Neural cell (in vitro differentiated cells): ENCODE results near the gene THADA. TPM values are rescaled to one million over a fixed set of nuclear protein-coding genes. Genes with fewer than 3 reads are reported as not detected.

ENCODE experiments used
- H2AFZ ChIP-seq: fragments of 200-600, 300-800 bp; sonication (generic), shearing (Covaris generic); 2 replicates; pipeline ENCODE4 v1.6.0; 2014; ENCODE audit warnings: low read depth, mild to moderate bottlenecking, antibody characterized with exemption, low read length, moderate library complexity
- H3F3A ChIP-seq: fragments of 200-600 bp; shearing (Covaris generic); 2 replicates; pipeline ENCODE4 v1.6.1; 2016; ENCODE audit warnings: mild to moderate bottlenecking, moderate library complexity, mixed read lengths, antibody characterized with exemption, low read length; ENCODE audit not compliant: insufficient read depth, poor library complexity, severe bottlenecking
- H3K27ac ChIP-seq: fragments of 200-600, 300-800 bp; sonication (generic), shearing (Covaris generic); 2 replicates; pipeline ENCODE4 v1.5.1; 2014; ENCODE audit warnings: mild to moderate bottlenecking, low read length, moderate library complexity
- H3K27me3 ChIP-seq: fragments of 300-800, 200-600 bp; sonication (generic), shearing (Covaris generic); 2 replicates; pipeline ENCODE4 v1.6.0; 2014; ENCODE audit warnings: mild to moderate bottlenecking, low read depth, low read length, moderate library complexity; ENCODE audit not compliant: insufficient read depth
- H3K36me3 ChIP-seq: fragments of 300-800, 200-600 bp; sonication (generic), shearing (Covaris generic); 2 replicates; pipeline ENCODE4 v1.5.1; 2014; ENCODE audit warnings: mild to moderate bottlenecking, antibody characterized with exemption, low read length, moderate library complexity; ENCODE audit not compliant: insufficient read depth
- H3K4me2 ChIP-seq: fragments of 300-800, 200-600 bp; sonication (generic), shearing (Covaris generic); 2 replicates; pipeline ENCODE4 v1.6.0; 2014; ENCODE audit warnings: mild to moderate bottlenecking, low read length
- H3K4me3 ChIP-seq: fragments of 300-800, 200-600 bp; sonication (generic), shearing (Covaris generic); 2 replicates; pipeline ENCODE4 v1.5.1; 2014; ENCODE audit warnings: mild to moderate bottlenecking, low read length, moderate library complexity
- H3K79me2 ChIP-seq: fragments of 200-600 bp; shearing (Covaris generic); replicated peaks from 2 replicates; pipeline ENCODE4 v1.6.0; 2014; ENCODE audit warnings: mild to moderate bottlenecking, low read length, moderate library complexity; ENCODE audit not compliant: insufficient read depth
- H3K9ac ChIP-seq: fragments of 300-800, 200-600 bp; sonication (generic), shearing (Covaris generic); 2 replicates; pipeline ENCODE4 v1.6.1; 2016; ENCODE audit warnings: mild to moderate bottlenecking, low read length, mixed read lengths
- H3K9me2 ChIP-seq: fragments of 200-600 bp; shearing (Covaris generic); 2 replicates; pipeline ENCODE4 v1.6.1; 2016; ENCODE audit warnings: mild to moderate bottlenecking, low read length, mixed read lengths; ENCODE audit not compliant: insufficient read depth
- H3K9me3 ChIP-seq: fragments of 200-600, 300-800 bp; sonication (generic), shearing (Covaris generic); 2 replicates; pipeline ENCODE4 v1.6.1; 2016; ENCODE audit warnings: mild to moderate bottlenecking, mixed run types, low read length, moderate library complexity, mixed read lengths
- H4K20me1 ChIP-seq: fragments of 200-600 bp; shearing (Covaris generic); 2 replicates; pipeline ENCODE4 v1.6.1; 2016; ENCODE audit warnings: mild to moderate bottlenecking, mixed run types; ENCODE audit not compliant: insufficient read depth
- EP300 ChIP-seq: fragments of 450-650 bp; conservative IDR thresholded peaks from 2 replicates; pipeline ENCODE4 v1.6.1; 2014; ENCODE audit warnings: antibody characterized with exemption, mild to moderate bottlenecking, moderate library complexity; ENCODE audit not compliant: poor library complexity, severe bottlenecking
- EZH2 ChIP-seq: fragments of 200-600, 300-800 bp; shearing (Covaris generic), sonication (generic); IDR thresholded peaks from 2 replicates; pipeline ENCODE4 v1.6.1; 2014; ENCODE audit warnings: antibody characterized with exemption, low read length, borderline replicate concordance, mild to moderate bottlenecking; ENCODE audit not compliant: insufficient read depth, poor library complexity, severe bottlenecking
- MXI1 ChIP-seq: fragments of 450-650 bp; conservative IDR thresholded peaks from 2 replicates; pipeline ENCODE4 v1.6.1; 2014; ENCODE audit warnings: antibody characterized with exemption, mild to moderate bottlenecking; ENCODE audit not compliant: poor library complexity, severe bottlenecking
- POLR2AphosphoS5 ChIP-seq: IDR thresholded peaks from 2 replicates; pipeline ENCODE4 v1.6.1; 2012
- RAD21 ChIP-seq: fragments of 450-650 bp; conservative IDR thresholded peaks from 2 replicates; pipeline ENCODE4 v1.6.1; 2014; ENCODE audit warnings: antibody characterized with exemption, mild to moderate bottlenecking, moderate library complexity
- SMC3 ChIP-seq: fragments of 450-650 bp; conservative IDR thresholded peaks from 2 replicates; pipeline ENCODE4 v1.6.1; 2014; ENCODE audit warnings: antibody characterized with exemption, mild to moderate bottlenecking, moderate library complexity; ENCODE audit not compliant: poor library complexity
- TAF1 ChIP-seq: IDR thresholded peaks from 2 replicates; pipeline ENCODE4 v1.6.1; 2012; ENCODE audit warnings: low read depth
- polyA plus RNA-seq: library from polyadenylated mRNA; depleted of rRNA; stranded (reverse); fragments of >200 nt; gene quantifications from 2 replicates; pipeline ENCODE4 v1.2.3, GENCODE V29; 2014
- TF ChIP-seq, protein P1 (sequence below): fragments of 450-650 bp; IDR thresholded peaks from 2 replicates; pipeline ENCODE4 v1.5.1; 2014; ENCODE audit warnings: antibody characterized with exemption, mild to moderate bottlenecking, moderate library complexity; ENCODE audit not compliant: poor library complexity, severe bottlenecking
- TF ChIP-seq, protein P2 (sequence below): IDR thresholded peaks from 2 replicates; pipeline ENCODE4 v1.6.1; 2012; ENCODE audit warnings: borderline replicate concordance

THADA gene
- polyA plus RNA-seq, 1 donor from 2014 or later: 8.5 TPM

DNA sequence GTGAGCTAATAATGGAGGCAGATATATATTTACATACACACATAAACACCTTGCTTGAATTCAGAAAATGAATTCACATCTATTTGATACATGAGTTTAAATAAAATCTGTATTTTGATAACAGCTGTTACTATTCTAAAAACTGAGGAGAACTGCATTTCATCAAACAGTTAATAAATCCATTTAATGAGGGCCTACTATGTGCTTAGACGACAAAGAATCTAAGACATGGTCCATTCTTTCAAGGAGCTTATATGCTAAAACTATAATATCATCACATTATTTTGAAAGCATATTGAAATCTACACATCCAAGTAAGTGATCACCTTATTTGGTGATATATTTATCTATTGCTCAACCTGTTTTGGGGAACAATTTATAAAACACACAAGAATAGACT lies 278.6 kb downstream of the THADA start:
- H2AFZ ChIP-seq: no peak overlapping the region
- H3K4me3 ChIP-seq: no peak overlapping the region
- no peaks in the 10 kb centered on the region for H3K9me2 ChIP-seq
- no peak overlapping the region for H3K9ac ChIP-seq
- no peaks in the 10 kb centered on the region for H3F3A ChIP-seq
- no peaks in the 10 kb centered on the region for H4K20me1 ChIP-seq
- H3K27me3 ChIP-seq: no peaks in the 10 kb centered on the region
- H3K36me3 ChIP-seq: no peaks in the 10 kb centered on the region
- no peak overlapping the region for H3K27ac ChIP-seq
- H3K9me3 ChIP-seq: no peaks in the 10 kb centered on the region
- H3K4me2 ChIP-seq: no peak overlapping the region
- H3K79me2 ChIP-seq: no peaks in the 10 kb centered on the region
- TF ChIP-seq RAD21: no peak
- TF ChIP-seq, protein P1, sequence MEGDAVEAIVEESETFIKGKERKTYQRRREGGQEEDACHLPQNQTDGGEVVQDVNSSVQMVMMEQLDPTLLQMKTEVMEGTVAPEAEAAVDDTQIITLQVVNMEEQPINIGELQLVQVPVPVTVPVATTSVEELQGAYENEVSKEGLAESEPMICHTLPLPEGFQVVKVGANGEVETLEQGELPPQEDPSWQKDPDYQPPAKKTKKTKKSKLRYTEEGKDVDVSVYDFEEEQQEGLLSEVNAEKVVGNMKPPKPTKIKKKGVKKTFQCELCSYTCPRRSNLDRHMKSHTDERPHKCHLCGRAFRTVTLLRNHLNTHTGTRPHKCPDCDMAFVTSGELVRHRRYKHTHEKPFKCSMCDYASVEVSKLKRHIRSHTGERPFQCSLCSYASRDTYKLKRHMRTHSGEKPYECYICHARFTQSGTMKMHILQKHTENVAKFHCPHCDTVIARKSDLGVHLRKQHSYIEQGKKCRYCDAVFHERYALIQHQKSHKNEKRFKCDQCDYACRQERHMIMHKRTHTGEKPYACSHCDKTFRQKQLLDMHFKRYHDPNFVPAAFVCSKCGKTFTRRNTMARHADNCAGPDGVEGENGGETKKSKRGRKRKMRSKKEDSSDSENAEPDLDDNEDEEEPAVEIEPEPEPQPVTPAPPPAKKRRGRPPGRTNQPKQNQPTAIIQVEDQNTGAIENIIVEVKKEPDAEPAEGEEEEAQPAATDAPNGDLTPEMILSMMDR: no peak
- TF ChIP-seq TAF1: no peak
- no peak for TF ChIP-seq EP300
- no peak for TF ChIP-seq POLR2AphosphoS5
- no peak for TF ChIP-seq EZH2
- no peak for TF ChIP-seq MXI1
- TF ChIP-seq, protein P2, sequence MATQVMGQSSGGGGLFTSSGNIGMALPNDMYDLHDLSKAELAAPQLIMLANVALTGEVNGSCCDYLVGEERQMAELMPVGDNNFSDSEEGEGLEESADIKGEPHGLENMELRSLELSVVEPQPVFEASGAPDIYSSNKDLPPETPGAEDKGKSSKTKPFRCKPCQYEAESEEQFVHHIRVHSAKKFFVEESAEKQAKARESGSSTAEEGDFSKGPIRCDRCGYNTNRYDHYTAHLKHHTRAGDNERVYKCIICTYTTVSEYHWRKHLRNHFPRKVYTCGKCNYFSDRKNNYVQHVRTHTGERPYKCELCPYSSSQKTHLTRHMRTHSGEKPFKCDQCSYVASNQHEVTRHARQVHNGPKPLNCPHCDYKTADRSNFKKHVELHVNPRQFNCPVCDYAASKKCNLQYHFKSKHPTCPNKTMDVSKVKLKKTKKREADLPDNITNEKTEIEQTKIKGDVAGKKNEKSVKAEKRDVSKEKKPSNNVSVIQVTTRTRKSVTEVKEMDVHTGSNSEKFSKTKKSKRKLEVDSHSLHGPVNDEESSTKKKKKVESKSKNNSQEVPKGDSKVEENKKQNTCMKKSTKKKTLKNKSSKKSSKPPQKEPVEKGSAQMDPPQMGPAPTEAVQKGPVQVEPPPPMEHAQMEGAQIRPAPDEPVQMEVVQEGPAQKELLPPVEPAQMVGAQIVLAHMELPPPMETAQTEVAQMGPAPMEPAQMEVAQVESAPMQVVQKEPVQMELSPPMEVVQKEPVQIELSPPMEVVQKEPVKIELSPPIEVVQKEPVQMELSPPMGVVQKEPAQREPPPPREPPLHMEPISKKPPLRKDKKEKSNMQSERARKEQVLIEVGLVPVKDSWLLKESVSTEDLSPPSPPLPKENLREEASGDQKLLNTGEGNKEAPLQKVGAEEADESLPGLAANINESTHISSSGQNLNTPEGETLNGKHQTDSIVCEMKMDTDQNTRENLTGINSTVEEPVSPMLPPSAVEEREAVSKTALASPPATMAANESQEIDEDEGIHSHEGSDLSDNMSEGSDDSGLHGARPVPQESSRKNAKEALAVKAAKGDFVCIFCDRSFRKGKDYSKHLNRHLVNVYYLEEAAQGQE: no peak
- no peak for TF ChIP-seq SMC3

DNA sequence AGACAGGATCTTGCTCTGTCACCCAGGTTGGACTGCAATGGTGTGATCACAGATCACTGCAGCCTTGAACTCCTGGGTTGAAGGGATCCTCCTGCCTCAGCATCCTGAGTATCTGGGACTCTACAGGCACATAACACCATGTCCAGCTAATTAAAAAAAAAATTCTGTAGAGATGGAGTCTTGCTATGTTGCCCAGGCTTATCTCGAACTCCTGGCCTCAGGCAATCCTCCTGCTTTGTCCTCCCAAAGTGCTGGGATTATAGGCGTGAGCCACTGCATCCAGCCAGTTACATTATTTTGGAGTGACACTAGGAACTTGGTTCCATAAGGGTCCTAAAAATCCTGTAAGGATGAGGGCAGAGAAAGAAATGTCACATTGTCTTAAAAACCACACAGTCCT lies 280.4 kb downstream of the THADA start:
- Histone ChIP-seq H3K4me2 (no peak overlapping the region), H3K9ac (no peak overlapping the region), H3K79me2 (no peaks in the 10 kb centered on the region), H4K20me1 (no peaks in the 10 kb centered on the region), H3F3A (no peaks in the 10 kb centered on the region), H3K9me3 (no peaks in the 10 kb centered on the region), H3K27ac (no peak overlapping the region), H3K36me3 (no peaks in the 10 kb centered on the region), H3K27me3 (no peaks in the 10 kb centered on the region), H3K4me3 (no peak overlapping the region), H2AFZ (no peak overlapping the region), H3K9me2 (no peaks in the 10 kb centered on the region)
- TF ChIP-seq, protein P1: no peak
- TF ChIP-seq, protein P2: no peak
- TF ChIP-seq SMC3 (no peak), MXI1 (no peak), POLR2AphosphoS5 (no peak), RAD21 (no peak), EZH2 (no peak)
